NCI-H2171 treated with DMSO at 0.1 percent for 48 hours (cell line): Measurements from ENCODE around the gene SDC4.

Experiments
- DNase-seq: peaks from one replicate; lab custom pipeline; 2025; lab: John Stamatoyannopoulos, UW

The SDC4 gene

GRCh38 chr20:45343532-45344167 lies 4.6 kb downstream of the SDC4 start:
- no peak for DNase-seq

- DNase-seq = no peak
These were observed 5.2 kb downstream of the SDC4 start for GRCh38 chr20:45342855-45343531.

GRCh38 chr20:45341939-45342854 lies 6.0 kb downstream of the SDC4 start:
- no peak for DNase-seq

GRCh38 chr20:45341579-45341938 lies 6.7 kb downstream of the SDC4 start:
- no peak for DNase-seq

- no peak for DNase-seq
These were observed 7.3 kb downstream of the SDC4 start for GRCh38 chr20:45340951-45341350.

GRCh38 chr20:45340236-45340847 lies 7.9 kb downstream of the SDC4 start:
- DNase-seq = no peak

GRCh38 chr20:45339799-45340198 lies 8.4 kb downstream of the SDC4 start:
- DNase-seq = no peak

- DNase-seq = no peak
These were observed 9.1 kb downstream of the SDC4 start for GRCh38 chr20:45339084-45339483.

- no peak for DNase-seq
These were observed 9.8 kb downstream of the SDC4 start for GRCh38 chr20:45338121-45339030.

- no peak for DNase-seq
These were observed 10.7 kb downstream of the SDC4 start for GRCh38 chr20:45337367-45338120.

- no peak for DNase-seq
These were observed 11.5 kb downstream of the SDC4 start for GRCh38 chr20:45336530-45337366.

GRCh38 chr20:45330476-45330875 lies 17.7 kb downstream of the SDC4 start:
- DNase-seq = no peak

GRCh38 chr20:45329497-45330319 lies 18.5 kb downstream of the SDC4 start:
- no peak for DNase-seq

- no peak for DNase-seq
These were observed 19.8 kb downstream of the SDC4 start for GRCh38 chr20:45328451-45328850.

GRCh38 chr20:45325371-45325770 lies 22.9 kb downstream of the SDC4 start:
- no peak for DNase-seq

- DNase-seq = no peak
These were observed 24.5 kb downstream of the SDC4 start for GRCh38 chr20:45323731-45324130.

GRCh38 chr20:45322952-45323383 lies 25.3 kb downstream of the SDC4 start:
- no peak for DNase-seq

- no peak for DNase-seq
These were observed 27.2 kb downstream of the SDC4 start for GRCh38 chr20:45320948-45321595.
